Activated CD4-positive, CD25-positive, alpha-beta regulatory T cell treated with anti-CD3 and anti-CD28 coated beads, Interleukin-2, amount 50 U/mL, for 24 hours (primary cell): ENCODE results near the gene MSRB1.
"Not testable (repeated sequence)": the region's sequence is repeated elsewhere in the genome, so short reads cannot be mapped to it uniquely, and the experiment has no call there.

Experiments used
- ATAC-seq, 2 donors: fragments of 150-1000 bp; cut with Tn5 transposase; one replicate each; pipeline ENCODE4 v1.10.0; 2021; ENCODE audit warnings: mild to moderate bottlenecking in 1 of 2, moderate library complexity in 1 of 2

MSRB1 gene

DNA sequence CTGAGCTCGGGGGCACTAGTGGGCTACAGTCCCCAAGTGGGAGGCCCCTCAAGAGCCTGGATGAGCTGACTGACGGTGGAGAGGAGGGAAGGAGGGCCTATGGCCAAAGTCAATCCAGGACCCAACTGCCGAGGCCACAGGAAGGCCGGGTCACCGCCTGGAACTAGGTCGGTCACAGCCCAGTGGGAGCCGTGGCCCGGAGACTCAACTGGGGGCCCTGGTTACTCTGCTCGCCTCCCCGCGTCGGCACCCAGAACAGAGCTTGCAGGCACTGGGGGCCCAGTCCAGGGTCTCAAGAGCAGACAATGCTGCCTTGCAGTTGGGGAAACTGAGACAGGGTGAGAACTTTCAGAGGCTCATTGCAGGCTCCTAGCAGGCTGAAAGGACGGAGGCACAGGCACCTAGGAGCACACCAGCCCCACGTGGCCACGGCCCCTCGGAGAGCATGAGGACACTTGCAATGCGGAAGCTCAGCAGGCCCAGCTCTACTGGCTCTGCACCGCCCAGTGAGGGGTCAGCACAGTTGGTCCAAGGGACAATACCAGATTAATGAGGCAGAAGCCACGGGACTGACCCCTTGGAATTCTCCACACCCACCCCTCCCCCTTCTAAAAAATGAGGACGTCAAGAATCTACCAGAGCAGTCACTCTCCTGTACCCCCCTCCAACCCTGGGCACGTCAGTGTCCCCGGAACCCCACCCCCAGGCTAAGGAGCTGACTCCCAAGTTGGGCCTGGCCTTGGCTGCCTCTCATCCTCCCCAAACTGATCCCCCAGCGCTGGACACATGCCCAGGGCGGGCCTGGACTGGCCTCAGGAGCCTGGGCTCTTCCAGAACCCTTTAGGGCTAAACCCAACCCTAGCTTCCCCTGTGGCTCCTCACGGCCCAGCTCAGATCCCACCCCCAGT is 27.0 kb downstream of the MSRB1 start:
- ATAC-seq: no peak

DNA sequence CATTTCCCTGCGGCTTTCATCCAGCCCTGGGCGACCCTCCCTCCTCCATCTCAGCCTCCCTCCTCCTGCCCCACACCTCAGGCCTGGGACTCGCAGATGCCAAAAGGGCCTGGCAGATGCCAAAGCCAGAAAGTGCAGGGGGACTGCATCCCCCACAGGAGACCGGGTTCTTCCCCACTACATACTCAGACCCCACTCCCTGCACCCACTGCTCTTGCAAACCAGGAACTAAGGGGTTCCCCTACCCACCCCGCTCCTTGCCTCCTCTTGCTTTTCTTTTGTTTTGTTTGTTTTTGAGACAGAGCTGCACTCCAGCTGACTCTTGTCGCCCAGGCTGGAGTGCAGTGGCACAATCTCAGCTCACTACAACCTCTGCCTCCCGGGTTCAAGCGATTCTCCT is 28.0 kb downstream of the MSRB1 start:
- no peak for ATAC-seq

DNA sequence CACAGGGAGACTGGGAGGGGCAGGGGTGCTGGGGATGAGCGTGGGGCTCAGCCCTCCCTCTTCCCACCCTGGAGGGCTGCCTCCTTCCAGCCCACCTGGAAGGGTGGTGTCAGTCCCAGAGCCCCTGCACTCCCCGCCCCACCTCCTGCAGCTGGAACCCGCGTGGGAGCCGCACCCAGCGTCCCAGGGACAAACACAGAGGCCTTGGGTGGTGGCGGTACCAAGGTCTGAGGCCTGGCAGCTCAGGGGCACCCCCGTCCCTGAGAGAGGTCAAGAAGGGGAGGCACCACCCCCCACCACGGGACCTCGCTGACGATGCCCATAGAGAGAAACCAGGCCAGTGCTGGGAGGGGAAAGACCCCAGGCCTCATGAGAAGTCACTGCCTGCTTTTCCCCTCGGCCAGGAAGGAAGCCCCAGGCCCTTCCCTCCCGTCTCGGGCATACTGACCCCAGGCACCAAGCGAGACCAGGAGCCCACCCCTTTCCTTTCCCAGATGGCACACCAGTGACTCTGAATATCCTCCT is 28.9 kb downstream of the MSRB1 start:
- ATAC-seq: no peak

DNA sequence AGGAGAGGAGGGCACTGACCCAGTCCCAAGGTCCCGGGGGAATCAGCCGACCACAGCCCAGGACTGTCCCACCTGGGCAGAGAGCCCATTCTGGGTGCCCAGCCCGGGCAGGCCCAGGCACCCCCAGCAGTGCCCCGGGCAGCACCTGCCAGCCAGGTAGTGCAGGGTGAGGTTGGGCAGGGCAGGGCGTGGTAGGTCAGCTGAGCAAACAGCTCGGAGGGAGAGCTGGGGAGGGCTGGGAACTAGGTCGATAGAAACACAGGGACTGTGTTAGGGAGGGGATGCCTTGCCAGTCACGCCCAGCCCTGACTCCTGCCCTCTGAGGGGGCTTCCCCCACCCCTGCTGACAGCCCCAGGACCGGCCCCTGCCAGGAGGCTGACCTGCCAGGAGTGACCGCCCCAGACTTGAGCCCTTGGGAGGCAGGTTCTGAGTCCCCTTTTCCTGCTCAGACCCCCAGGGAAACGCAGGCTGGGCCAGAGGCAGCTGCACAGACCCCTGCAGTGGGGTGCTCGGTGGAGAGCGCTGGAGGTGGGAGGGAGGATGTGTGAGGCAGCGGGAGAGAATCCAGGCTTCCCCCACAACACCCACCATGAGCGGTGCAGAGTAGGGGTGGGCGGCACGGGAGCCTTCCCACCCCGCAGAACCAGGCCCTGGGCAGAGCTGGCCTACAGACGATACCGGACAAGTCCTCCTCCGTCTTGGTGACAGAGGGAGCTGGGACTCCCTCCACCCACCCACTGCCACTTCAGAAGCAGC is 29.5 kb downstream of the MSRB1 start:
- ATAC-seq: no peak

DNA sequence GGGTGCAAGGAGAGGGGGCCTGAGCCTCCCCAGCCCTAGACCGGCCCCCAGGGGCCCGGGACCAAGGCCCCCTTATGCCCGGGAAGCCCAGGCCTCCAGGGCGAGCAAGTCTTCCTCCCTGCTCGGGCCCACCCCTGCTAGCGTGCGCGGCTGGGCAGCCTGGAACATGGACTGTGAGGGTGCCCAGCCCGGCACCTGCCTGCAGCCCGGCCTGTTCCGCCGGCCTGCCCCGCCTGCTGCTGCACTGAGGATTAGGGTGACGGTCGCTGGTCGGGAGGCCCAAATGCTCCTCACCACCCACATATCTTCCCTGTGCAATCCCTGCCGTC is 30.8 kb downstream of the MSRB1 start:
- ATAC-seq: no peak

DNA sequence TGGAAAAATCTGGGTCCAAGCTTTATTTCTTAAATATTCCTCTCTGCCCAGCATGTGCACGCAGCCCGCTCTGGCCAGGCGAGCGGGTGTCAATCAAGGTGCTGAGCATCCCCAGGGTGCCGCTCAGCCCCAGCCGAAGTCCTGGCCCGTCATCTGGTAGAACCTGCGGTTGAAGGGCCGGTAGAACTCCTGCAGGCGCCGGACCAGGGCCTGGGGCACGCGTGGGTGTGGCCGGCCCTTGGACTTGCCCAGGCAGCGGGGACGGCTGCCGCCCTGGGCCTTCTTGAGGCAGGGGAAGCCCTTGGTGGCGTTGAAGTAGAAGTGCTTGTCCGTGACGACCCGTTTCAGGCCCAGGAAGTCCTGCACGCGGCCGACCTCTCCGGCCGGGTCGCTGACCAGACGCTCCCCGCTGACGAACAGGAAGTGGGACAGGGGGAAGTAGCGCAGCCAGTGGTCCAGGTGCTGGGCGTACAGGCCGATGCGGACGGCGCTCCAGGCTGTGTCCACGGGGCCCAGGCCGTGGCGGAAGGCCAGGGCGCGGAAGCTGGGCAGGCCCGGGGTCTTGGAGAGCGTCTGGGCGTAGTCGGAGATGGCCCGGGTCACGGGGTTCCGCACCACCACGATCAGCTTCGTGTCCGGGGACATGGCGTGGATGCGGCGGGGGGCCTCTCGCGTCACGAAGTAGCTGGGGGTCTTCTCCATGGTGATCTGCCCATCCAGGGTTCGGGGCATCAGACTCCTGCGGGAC is 31.4 kb downstream of the MSRB1 start:
- ATAC-seq: no peak

DNA sequence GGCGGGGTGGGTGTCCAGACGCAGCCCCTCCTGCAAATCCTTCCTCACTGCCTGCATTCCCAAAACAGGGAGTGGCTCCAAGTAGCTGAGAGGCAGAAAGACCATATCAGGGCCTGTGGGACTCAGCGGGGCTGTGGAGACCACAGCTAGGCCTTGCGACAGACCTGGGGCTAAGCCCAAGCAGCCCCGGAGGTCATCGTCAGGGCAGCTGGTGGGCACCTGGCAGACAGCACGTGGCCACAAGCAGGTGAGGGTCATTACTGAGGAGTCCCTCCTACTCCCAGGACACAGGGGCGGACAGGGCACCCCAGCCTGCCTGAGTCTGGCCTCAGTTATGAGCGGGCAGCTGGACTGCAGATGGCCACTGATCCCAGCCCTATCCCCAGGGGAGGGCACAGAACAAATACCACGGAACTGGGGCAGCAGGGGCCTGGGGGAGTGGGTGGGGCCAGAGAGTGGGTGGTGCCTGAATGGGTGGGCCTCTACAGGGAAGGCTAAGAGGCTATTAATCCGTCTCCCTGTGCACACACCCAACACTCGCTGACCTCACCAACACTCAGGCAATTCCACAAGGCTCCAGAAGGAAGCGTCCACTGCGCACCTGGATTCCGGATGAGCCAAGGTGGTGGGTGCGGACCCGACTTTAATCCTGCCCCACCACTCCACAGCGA is 33.3 kb downstream of the MSRB1 start:
- ATAC-seq: no peak

DNA sequence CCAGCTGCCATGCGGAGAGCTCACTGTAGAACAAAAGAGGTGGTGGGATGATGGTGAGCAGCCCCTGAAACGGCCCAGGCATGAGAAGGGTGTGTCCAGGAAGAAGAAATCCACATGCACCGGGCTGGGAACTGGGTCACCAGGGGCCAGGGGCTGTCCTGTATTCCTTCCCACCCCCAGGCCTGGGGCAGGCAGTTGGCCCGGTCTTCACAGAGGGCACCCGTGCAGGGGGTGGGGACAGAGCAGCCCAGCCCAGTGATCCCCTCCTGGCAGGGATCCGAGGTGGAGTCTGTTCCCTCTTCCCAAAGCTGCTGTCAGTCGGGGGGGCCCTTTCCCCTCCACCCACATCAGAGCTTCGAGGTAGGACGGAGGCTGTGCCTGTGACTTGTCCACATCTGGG is 34.0 kb downstream of the MSRB1 start:
- no peak for ATAC-seq

DNA sequence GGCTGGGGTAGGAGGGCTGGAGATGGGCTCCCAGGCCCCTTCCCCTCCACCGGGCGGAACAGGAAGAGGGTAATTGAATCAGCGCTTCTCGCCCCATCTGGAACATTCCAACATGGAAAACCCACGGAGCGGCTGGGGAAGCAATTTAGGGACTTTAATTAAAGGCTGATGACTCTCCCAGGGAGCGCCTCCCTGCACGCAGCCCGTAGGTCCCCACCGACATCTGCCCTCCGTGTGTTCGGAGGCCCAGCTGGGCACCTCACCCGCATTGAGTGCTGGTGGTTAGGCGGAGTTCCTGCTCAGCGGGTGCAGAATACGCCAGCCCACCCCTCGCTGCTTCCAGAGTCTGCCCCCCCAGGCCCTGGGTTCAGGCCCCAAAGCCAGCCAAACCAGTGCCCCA is 34.8 kb downstream of the MSRB1 start:
- no peak for ATAC-seq

DNA sequence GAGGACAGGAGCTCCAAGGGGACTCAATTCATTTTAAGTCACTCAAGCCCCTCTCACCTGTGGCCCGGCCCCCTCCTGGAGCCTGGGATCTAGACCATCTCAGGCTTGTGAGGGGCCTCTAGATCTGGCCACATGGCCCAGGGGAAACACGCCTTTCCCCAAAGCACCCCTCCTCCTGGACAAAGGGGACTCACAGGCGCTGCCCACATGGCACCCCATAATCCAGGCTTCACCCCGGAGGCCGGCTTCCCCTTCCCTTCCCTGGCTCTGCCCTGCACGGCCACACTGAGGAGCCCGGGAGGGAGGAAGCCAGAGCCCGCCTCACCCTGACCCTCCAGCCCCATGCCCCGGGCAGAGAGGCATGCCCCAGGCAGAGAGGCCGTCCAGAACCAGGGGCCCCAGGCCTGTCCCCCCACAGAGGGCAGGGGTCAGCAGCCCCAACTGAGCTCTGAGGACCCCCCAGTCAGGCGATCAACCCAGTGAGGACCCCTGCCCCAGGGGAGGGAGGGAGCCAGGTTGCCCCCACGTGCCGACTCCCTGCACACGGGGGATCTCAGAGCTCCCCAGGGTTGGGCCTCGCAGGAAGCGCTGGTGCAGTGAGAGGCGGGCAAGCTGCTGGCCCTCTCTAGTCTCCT is 35.7 kb downstream of the MSRB1 start:
- ATAC-seq: no peak

DNA sequence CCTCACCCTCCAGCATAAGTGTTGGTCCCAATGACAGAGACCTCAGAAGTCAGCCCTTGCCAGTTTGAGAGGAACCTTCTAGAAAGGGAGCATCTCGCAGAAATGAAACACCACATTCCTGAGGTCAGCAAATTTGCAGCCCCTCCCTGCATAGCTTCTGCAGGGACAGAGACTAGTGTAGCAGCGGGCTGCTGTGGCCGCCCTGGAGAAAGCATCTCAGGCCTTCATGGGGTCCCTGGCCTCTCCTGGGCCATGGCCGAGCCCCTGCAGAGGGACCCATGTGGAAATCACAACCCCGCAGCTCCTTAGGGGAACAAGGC is 36.2 kb downstream of the MSRB1 start:
- ATAC-seq: no peak

DNA sequence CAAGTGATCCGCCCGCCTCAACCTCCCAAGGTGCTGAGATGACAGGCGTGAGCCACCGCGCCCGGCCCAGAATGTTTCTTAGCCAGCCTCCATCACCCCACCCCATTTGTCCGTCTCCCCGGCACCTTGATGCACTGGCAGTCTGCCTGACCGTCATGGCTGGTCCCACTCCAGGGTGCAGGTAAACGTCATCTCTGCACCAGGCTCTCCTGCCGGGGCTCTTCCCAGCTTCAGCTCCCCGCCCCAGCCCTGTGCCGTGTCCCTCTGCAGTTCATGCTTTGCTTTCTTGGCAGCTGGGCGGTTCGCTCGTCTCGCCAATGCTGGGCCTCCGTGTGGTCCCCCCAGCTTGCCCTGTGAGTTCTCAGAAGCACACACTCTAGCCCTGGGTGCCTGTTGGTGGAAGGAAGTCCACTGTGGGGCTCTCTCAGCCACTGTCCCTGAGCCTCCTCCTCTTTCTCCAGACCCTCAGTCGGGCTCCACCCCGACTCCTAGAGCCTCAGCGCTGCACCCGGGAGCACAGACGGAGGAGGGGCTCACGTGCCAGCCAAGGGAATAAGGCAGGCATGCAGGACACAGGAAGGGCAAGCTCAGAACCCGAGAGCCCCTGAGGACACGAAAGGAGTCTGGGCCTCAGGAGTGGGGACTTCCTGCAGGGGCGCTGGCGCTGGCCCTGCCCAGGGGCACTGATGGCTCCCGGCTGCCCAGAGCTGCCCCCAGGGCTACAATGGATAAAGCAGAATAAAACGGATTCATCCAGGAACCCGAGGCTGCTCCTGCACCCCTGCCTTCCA is 36.7 kb downstream of the MSRB1 start:
- ATAC-seq: no peak

DNA sequence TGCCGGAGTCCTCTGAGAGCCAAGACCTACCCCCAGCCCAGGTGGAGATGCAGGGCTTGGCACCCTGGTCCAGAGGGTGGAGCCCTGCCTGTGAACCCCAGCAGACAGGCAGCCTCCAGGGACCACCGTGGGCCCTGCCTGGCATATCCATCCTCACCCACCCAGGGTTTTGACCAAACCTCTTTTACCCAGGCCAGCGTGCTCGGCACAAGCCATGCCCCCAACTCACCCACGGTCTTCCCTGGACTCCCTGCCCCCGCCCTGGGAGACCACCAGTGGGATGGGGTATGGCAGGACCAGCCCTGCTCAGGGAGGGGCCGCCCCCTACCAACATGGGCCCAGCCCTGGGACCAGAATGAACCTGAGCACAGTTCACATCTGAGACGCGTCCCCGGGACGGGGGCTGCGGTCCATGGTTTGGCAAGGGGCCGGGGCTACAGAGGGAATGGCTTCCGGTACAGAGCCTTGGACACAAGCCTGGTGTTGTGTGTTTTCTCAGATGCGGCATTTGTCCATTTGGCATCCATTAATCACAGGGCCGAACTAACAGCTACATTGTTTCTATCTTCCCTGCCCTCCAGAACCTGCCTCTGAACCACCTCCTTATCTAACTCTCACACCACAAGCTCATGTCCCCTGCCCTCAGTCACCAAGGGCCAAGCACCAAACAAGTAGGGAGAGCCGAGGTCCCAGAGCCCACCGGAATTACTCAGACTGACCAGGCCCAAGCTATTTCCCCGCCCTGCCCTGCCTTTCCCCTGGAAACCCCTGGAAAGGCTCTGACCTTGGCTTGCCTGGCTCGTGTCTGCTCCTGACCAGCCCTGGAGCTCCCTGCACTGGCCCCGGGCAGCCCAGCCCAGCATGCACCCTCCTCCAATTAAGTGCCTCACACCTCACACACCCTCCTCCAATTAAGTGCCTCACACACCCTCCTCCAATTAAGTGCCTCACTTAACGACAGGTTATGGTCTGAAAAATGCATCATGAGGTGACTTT is 38.9 kb downstream of the MSRB1 start:
- ATAC-seq: no peak

DNA sequence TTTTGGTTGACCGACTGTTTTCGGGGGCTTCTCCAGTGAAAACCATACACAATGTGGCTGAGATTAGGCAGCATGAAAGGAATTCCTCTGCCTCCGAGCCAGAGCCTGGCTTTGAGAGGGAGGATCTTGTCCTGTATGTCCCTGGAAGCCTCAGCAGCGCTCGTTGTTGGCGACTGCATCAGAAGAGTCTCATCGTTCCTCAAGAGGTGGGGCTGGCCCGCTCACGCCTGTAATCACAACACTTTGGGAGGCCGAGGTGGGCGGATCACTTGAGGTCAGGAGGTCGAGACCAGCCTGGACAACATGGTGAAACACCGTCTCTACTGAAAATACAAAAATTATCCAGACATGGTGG is 39.8 kb downstream of the MSRB1 start:
- ATAC-seq: no peak

DNA sequence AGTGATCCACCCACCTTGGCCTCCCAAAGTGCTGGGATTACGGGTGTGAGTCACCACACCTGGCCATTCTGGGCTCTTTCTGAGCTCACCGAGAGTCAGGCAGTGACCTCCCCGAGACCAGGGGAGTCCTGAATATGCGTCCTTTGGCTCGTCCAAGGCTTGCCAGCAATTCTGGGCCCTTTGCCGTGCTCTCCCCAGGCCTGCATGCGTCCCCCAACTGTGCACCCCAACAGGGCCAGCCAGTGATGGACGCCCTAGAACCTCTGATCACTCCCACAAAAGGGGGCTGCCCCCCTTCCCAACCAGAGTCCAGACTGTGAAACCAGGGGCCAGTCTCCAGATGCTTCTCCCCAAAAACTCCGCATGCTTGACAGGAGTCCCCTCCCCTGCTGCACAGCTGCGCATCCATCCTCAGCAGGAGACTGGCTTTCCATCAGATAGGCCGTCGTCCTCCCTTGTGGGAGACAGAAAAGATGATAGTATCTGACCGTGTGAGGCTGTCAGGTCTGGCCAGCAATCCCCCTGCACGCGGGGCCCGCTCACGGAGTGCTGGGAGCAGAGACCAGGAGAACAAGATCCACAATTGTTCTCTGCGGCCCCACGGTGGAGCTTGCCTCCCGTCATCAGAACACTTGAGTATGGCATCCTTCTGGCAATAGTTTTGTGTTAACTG is 40.3 kb downstream of the MSRB1 start:
- ATAC-seq: no peak

DNA sequence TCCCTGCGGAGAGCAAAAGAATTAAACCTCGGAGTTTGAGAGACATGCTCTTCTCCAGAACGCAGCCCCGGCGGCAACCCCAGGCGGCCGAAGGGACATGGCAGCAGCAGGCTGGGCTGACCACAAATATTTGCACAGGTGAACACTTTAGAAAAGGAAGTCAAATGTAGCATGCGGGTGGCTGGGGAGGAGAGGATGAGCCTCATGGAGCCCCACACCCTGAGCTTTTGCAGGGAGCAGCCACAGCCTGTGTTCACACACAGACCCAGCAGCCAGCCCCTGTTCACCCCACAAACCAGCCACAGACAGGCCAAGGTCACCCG is 42.6 kb downstream of the MSRB1 start:
- no peak for ATAC-seq

DNA sequence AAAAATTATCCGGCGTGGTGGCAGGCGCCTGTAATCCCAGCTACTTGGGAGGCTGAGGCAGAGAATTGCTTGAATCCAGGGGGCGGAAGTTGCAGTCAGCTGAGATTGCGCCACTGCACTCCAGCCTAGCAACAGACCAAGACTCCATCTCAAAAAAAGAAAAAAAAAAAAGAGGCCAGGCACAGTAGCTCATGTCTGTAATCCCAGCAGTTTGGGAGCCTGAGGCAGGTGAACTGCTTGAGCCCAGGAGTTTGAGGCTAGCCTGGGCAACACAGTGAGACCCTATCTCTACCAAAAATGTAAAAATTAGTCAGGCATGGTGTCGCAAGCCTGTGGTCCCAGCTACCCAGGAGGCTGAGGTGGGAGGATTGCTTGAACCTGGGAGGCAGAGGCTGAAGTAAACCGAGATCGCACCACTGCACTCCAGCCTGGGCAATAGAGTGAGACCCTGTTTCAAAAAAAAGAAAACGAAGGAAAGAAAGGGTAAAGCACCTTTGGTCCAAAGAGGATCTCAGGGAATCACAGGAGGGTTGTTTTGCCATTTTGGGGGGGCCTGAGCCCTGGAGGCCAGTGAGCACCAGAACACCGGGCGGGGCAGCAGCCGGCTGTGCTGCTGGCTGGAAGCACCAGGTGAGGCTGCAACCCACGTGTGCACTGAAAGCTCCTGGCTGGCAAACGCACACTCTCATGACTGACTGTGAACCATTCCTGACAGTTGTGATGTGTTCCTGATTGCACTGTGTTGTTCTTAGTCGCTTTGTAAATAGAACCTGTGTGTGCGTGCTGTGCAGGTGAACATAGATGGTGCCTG is 43.2 kb downstream of the MSRB1 start:
- ATAC-seq: no peak

DNA sequence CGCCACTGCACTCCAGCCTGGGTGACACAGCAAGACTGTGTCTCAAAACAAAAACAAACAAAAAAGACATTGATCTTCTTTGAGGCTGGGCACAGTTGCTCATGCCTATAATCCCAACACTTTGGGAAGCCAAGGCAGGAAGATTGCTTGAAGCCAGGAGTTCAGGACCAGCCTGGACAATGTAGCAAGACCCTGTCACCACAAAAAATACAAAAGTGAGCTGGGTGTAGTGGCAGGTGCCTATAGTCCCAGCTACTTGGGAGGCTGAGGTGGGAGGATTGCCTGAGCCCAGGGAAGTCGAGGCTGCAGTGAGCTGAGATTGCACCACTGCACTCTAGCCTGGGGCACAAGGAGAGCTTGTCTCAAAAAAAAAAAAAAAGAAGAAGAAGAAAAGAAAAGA is 45.3 kb downstream of the MSRB1 start:
- not testable (repeated sequence) for ATAC-seq
